ENCODE measurements around the gene HNRNPCL1. TPM values are rescaled to one million over a fixed set of nuclear protein-coding genes. Genes with fewer than 3 reads are reported as not detected.
"Not testable (repeated sequence)": the region's sequence is repeated elsewhere in the genome, so short reads cannot be mapped to it uniquely, and the experiment has no call there.

The HNRNPCL1 gene
- not detected for total RNA-seq

DNA sequence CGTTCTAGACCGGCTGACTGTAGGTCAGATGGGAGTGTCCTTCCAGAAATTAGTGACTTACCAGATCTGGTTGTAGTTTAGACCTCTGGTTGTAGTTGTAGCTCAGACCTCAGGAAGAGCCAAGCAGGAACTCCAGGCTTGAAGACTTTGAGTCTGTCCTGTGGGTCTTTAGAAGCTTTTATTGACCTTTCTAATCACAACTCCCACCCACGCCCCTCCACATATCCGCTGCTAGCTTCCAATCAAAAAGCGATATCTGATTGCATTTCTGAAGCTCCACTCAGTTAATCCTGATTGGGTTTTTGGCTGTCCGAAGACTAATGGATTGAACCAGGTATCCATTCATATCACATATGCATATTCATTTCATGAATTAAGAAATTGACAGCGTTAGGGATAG lies at the start of gene HNRNPCL1:
Gene HNRNPCL1 (minus strand): TSS at position 101 of the 400 bp plus-strand sequence. CDS start 431 bp downstream, outside the sequence.
- ATAC-seq (ENCODE audit: low FRiP score); DNase-seq (ENCODE audit: low spot score): not testable (repeated sequence)

DNA sequence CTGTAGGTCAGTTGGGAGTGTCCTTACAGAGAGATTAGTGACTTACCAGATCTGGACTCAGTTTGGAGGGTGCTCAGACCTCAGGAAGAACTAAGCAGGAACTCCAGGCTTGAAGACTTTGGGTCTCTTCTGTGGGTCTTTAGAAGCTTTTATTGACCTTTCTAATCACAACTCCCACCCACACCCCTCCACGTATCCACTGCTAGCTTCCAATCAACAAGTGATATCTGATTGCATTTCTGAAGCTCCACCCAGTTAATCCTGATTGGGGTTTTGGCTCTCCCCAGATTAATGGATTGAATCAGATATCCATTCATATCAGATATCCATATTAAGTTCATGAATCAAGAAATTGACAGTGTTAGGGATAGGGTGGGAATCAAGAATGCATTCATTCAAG lies 49.6 kb upstream of the HNRNPCL1 start, which contains the start of gene PRAMEF10:
Gene PRAMEF10 (minus strand): TSS at position 101 of the 400 bp plus-strand sequence. CDS start 2,423 bp downstream, outside the sequence.
- not testable (repeated sequence) for ATAC-seq (ENCODE audit: low FRiP score); DNase-seq (ENCODE audit: low spot score)

DNA sequence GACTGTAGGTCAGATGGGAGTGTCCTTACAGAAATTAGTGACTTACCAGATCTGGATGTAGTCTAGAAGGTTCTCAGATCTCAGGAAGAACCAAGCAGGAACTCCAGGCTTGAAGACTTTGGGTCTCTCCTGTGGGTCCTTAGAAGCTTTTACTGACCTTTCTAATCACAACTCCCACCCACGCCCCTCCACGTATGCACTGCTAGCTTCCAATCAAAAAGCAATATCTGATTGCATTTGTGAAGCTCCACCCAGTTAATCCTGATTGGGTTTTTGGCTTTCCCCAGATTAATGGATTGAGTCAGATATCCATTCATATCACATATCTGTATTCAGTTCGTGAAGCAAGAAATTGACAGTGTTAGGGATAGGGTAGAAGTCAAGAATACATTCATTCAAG lies 37.6 kb upstream of the HNRNPCL1 start, which contains the start of gene PRAMEF4:
Gene PRAMEF4 (minus strand): TSS at position 101 of the 400 bp plus-strand sequence. CDS start 2,807 bp downstream, outside the sequence.
- ATAC-seq (ENCODE audit: low FRiP score); DNase-seq (ENCODE audit: low spot score): not testable (repeated sequence)

DNA sequence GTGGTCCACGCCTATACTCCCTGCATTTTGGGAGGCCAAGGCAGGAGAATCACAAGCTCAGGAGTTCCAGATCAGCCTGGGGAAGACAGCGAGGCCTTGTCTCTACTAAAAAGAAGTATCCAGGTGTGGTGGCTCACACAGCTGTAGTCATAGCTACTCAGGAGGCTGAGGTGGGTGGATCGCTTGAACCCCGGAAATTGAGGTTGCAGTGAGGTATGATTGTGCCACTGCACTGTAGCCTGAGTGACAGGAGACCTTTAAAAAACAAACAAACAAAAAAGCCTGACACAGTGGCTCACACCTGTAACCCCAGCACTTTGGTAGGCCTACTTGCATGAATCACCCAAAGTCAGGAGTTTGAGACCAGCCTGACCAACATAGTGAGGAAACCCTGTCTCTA lies 29.9 kb upstream of the HNRNPCL1 start:
- ATAC-seq (ENCODE audit: low FRiP score); DNase-seq (ENCODE audit: low spot score): not testable (repeated sequence)

DNA sequence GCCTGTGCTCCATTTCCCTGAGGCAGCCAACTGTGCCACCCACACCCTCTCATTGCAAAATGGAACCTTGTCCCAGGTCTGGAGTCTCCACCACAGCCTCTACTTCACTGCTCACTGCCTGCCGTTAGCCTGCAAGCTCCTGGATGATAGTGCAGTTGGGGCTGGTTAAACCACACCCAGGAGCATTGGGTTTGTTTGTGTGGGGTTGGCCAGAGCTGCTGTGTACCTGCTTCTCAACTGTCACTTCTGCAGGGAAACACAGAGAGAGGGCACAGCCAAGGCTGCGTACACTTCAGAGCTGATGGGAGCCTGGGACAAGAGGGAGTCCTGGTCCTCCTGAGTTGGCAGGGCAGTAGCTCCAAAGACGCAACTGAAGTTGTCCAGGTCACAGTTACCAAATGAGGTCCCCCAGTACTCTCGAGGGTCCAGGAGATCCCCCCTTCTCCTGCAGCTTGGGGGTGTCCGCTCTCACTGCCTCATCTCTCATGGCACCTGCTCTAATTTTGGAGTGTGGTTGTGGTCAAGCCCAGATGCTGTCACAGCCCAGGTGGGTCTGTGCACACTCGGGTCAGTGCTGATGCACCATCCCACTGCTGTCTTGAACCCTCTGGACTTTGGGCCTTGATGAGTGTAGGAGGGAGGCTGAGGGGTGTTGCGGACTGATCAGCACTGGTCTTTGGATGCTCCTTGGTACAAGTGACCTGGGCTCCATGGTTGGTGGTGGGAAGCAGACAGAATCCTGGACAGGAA lies 14.8 kb upstream of the HNRNPCL1 start:
- DNase-seq (ENCODE audit: low spot score): not testable (repeated sequence)

GRCh38 chr1:12856786-12857185 lies 8.3 kb upstream of the HNRNPCL1 start, which contains the start of gene PRAMEF2:
Gene PRAMEF2 (plus strand): TSS chr1:12857086. CDS start chr1:12859010, 1,924 bp downstream.
- not testable (repeated sequence) for DNase-seq (ENCODE audit: low spot score); ATAC-seq (ENCODE audit: low FRiP score)

More for the DNA sequence above, 14.8 kb upstream of the HNRNPCL1 start:
- ATAC-seq (ENCODE audit: low FRiP score): not testable (repeated sequence)

DNA sequence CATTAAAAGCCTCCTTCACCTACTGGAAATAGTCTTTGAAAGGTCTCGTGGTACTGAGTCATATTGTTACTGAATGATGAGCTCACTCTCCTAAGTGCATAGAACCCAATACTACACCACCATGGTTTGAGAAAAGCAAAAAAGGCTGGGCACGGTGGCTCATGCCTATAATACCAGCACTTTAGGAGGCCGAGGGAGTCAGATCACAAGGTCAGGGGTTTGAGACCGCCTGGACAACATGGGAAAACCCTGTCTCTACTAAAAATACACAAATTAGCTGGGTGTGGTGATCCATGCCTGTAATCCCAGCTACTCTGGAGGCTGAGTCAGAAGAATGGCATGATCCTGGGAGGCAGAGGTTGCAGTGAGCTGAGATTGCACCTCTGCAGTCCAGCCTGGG lies 3.3 kb upstream of the HNRNPCL1 start:
- no peak for ATAC-seq (ENCODE audit: low FRiP score)
- no peak for DNase-seq (ENCODE audit: low spot score)
- no peak for TF ChIP-seq CTCF (IDR thresholded peaks at IDR 0.05)

DNA sequence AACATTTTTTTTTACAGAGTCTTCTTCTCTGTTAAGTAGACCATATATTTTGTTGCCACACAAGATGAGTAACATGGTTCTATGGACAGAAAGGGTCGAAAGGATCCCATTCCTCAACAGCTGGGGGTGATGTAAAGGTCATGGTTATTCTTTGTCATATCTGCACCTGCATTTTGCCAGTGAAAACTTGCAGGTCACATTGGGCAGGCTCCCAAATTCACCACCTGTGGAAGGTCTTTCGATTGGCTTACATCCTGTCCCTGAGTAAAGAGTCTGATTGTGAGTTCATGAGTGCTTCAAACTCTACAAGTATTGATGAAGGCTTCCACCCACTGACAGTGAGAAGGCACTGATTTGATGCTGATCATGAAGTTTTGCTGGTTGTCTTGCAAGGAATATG lies 15.3 kb downstream of the HNRNPCL1 start:
- not testable (repeated sequence) for DNase-seq (ENCODE audit: low spot score); ATAC-seq (ENCODE audit: low FRiP score)

- DNase-seq (ENCODE audit: low spot score); ATAC-seq (ENCODE audit: low FRiP score): not testable (repeated sequence)
These were observed 17.2 kb downstream of the HNRNPCL1 start, which contains the start of gene PRAMEF11 for GRCh38 chr1:12831310-12831709. Gene PRAMEF11 (minus strand): TSS chr1:12831410. CDS start chr1:12828789, 2,621 bp downstream.

- ATAC-seq (ENCODE audit: low FRiP score); DNase-seq (ENCODE audit: low spot score): not testable (repeated sequence)
These were observed 29.5 kb downstream of the HNRNPCL1 start for GRCh38 chr1:12819061-12819460.

GRCh38 chr1:12811409-12811784 lies 37.1 kb downstream of the HNRNPCL1 start:
- ATAC-seq (ENCODE audit: low FRiP score) (peak; percentile 28), DNase-seq (ENCODE audit: low spot score) (no peak)
- TF ChIP-seq CTCF (IDR thresholded peaks at IDR 0.05): no peak

GRCh38 chr1:12810691-12811408 lies 37.7 kb downstream of the HNRNPCL1 start:
- no peak for TF ChIP-seq CTCF (IDR thresholded peaks at IDR 0.05)
- ATAC-seq (ENCODE audit: low FRiP score) (peak; percentile 85), DNase-seq (ENCODE audit: low spot score) (no peak)
